Measurements from ENCODE around the gene GLI3.

DNA sequence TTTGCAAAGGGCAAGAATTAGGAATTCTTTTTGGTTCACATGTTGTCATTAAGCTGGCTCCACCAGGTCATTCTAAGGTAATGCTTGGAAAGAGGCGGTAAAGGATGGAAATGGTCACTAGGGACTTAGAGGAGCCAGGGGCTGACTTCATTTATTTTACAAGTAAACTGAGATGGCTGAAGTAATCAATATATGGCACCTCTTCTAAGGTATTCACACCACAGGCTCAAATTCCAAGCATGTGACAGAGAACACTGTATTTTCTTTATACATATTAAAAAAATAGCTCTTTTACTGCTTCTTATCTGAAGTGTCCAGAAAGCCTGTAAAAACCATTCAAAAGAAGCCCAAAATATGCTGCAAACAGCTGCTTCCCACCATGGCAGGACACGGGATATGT lies 239.0 kb downstream of the GLI3 start:
- TF ChIP-seq, protein P1, sequence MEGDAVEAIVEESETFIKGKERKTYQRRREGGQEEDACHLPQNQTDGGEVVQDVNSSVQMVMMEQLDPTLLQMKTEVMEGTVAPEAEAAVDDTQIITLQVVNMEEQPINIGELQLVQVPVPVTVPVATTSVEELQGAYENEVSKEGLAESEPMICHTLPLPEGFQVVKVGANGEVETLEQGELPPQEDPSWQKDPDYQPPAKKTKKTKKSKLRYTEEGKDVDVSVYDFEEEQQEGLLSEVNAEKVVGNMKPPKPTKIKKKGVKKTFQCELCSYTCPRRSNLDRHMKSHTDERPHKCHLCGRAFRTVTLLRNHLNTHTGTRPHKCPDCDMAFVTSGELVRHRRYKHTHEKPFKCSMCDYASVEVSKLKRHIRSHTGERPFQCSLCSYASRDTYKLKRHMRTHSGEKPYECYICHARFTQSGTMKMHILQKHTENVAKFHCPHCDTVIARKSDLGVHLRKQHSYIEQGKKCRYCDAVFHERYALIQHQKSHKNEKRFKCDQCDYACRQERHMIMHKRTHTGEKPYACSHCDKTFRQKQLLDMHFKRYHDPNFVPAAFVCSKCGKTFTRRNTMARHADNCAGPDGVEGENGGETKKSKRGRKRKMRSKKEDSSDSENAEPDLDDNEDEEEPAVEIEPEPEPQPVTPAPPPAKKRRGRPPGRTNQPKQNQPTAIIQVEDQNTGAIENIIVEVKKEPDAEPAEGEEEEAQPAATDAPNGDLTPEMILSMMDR (IDR thresholded peaks at IDR 0.05): no peak
- no peak for TF ChIP-seq POLR2A (IDR thresholded peaks at IDR 0.05)
